ENCODE measurements around the gene RBP2.

- TF ChIP-seq POLR2A (IDR thresholded peaks at IDR 0.05) (no peak), CTCF (IDR thresholded peaks at IDR 0.05) (no peak)
Observed at GRCh38 chr3:139460529-139460928, 15.8 kb downstream of the RBP2 start.
